Smooth muscle cell (in vitro differentiated cells): ENCODE data around the gene HLA-DOB. TPM values are rescaled to one million over a fixed set of nuclear protein-coding genes. Genes with fewer than 3 reads are reported as not detected.

Source experiments
- DNase-seq: peaks from one replicate; lab custom pipeline; 2025; ENCODE audit not compliant: unreplicated experiment; lab: John Stamatoyannopoulos, UW
- H2AFZ ChIP-seq: fragments of 200-600 bp; sonication (generic); 2 replicates; pipeline ENCODE4 v1.6.0; 2016; ENCODE audit warnings: antibody characterized with exemption, low read depth, mild to moderate bottlenecking
- H3F3A ChIP-seq: fragments of 200-600 bp; sonication (generic); 2 replicates; pipeline ENCODE4 v1.6.0; 2017; ENCODE audit warnings: antibody characterized with exemption, low read depth
- H3K27ac ChIP-seq: fragments of 200-600 bp; sonication (generic); 2 replicates; pipeline ENCODE4 v1.5.1; 2016; ENCODE audit warnings: low read depth, mild to moderate bottlenecking
- H3K27me3 ChIP-seq: fragments of 200-600 bp; sonication (generic); 2 replicates; pipeline ENCODE4 v1.6.1; 2016; ENCODE audit warnings: low read depth, mild to moderate bottlenecking
- H3K36me3 ChIP-seq: fragments of 200-600 bp; sonication (generic); 2 replicates; pipeline ENCODE4 v1.5.1; 2016; ENCODE audit warnings: low read depth
- H3K4me1 ChIP-seq: fragments of 200-600 bp; sonication (generic); 2 replicates; pipeline ENCODE4 v1.5.1; 2016; ENCODE audit warnings: low read depth
- H3K4me2 ChIP-seq: fragments of 200-600 bp; sonication (generic); 2 replicates; pipeline ENCODE4 v1.6.0; 2016; ENCODE audit warnings: mild to moderate bottlenecking
- H3K4me3 ChIP-seq: fragments of 200-600 bp; sonication (generic); 2 replicates; pipeline ENCODE4 v1.5.1; 2016; ENCODE audit warnings: mild to moderate bottlenecking
- H3K79me2 ChIP-seq: fragments of 200-600 bp; sonication (generic); 2 replicates; pipeline ENCODE4 v1.6.0; 2016; ENCODE audit warnings: low read depth, mild to moderate bottlenecking
- H3K9ac ChIP-seq: fragments of 200-600 bp; sonication (generic); 2 replicates; pipeline ENCODE4 v1.6.0; 2016; ENCODE audit warnings: low read depth
- H3K9me3 ChIP-seq: fragments of 200-600 bp; sonication (generic); replicated peaks from 2 replicates; pipeline ENCODE4 v1.5.1; 2016; ENCODE audit warnings: low read depth
- H4K20me1 ChIP-seq: fragments of 200-600 bp; sonication (generic); 2 replicates; pipeline ENCODE4 v1.6.0; 2016; ENCODE audit warnings: low read depth
- CTCF ChIP-seq: fragments of 200-600 bp; sonication (generic); IDR thresholded peaks from 2 replicates; pipeline ENCODE4 v1.5.1; 2017; ENCODE audit warnings: borderline replicate concordance, mild to moderate bottlenecking, antibody characterized with exemption; ENCODE audit not compliant: insufficient read depth, poor library complexity, severe bottlenecking
- WGBS: methylation state at CpG from one replicate; pipeline ENCODE4 v1.1.7; 2016; ENCODE audit warnings: low lambda C conversion rate; 5-methylcytosine and 5-hydroxymethylcytosine counted together
- polyA plus RNA-seq: library from polyadenylated mRNA; unstranded; fragments of >200 nt; fragmentation: Nextera tagmentation; extraction: Ambion mirVana; gene quantifications from 2 replicates; pipeline ENCODE4 v1.2.1, GENCODE V29; 2016
- total RNA-seq: library from RNA; depleted of rRNA; stranded (reverse); fragments of >200 nt; gene quantifications from 2 replicates; pipeline ENCODE4 v1.2.3, GENCODE V29; 2014

HLA-DOB gene
- total RNA-seq (0.09 and 1.4 TPM in 2 replicates), polyA plus RNA-seq (not detected in 2 replicates)

- H3K9ac ChIP-seq, result peak within 1 kb of the TSS; percentile 56
- H3K9me3 ChIP-seq, result no peaks in the 10 kb centered on the region
- peak within 1 kb of the TSS; percentile 86 for H3K27ac ChIP-seq
- peak within 1 kb of the TSS; percentile 3 for H3K4me2 ChIP-seq
- no peaks in the 10 kb centered on the region for H4K20me1 ChIP-seq
- no peak within 1 kb of the TSS for H3K4me3 ChIP-seq
- H3F3A ChIP-seq, result no peaks in the 10 kb centered on the region
- no peak for TF ChIP-seq CTCF
- 59% methylated on average over 3 of the region's 3 CpGs for WGBS
- H2AFZ ChIP-seq, result no peak within 1 kb of the TSS
- H3K4me1 ChIP-seq, result no peaks in the 10 kb centered on the region
- no peaks in the 10 kb centered on the region for H3K79me2 ChIP-seq
- H3K27me3 ChIP-seq, result peaks cover 9% of the 10 kb centered on the region
- no peak for DNase-seq
- no peaks in the 10 kb centered on the region for H3K36me3 ChIP-seq
Measured at GRCh38 chr6:32816746-32817204, at the start of gene HLA-DOB. Gene HLA-DOB, minus strand, starts transcription at chr6:32817002. Its CDS starts 51 bp downstream, at chr6:32816951.

- DNase-seq, result no peak
- no peak overlapping the region for H3K4me3 ChIP-seq
- H3K4me1 ChIP-seq, result peaks cover 2% of the 10 kb centered on the region
- no peaks in the 10 kb centered on the region for H3K36me3 ChIP-seq
- H3K27me3 ChIP-seq, result peaks cover 60% of the 10 kb centered on the region
- H3F3A ChIP-seq, result no peaks in the 10 kb centered on the region
- H3K9ac ChIP-seq, result no peak overlapping the region
- no peak overlapping the region for H3K27ac ChIP-seq
- TF ChIP-seq CTCF, result no peak
- H3K9me3 ChIP-seq, result no peaks in the 10 kb centered on the region
- H3K79me2 ChIP-seq, result no peaks in the 10 kb centered on the region
- H4K20me1 ChIP-seq, result no peaks in the 10 kb centered on the region
- no peak overlapping the region for H3K4me2 ChIP-seq
- 74% methylated on average over 10 of the region's 10 CpGs for whole genome bisulfite sequencing
- H2AFZ ChIP-seq, result no peak overlapping the region
Measured at GRCh38 chr6:32865724-32866443, 49.1 kb upstream of the HLA-DOB start.

- Histone ChIP-seq H3K79me2 (no peaks in the 10 kb centered on the region), H3K4me1 (peaks cover 2% of the 10 kb centered on the region), H3K27me3 (peaks cover 43% of the 10 kb centered on the region), H3K4me3 (no peak overlapping the region), H3K27ac (no peak overlapping the region), H3F3A (no peaks in the 10 kb centered on the region), H3K9ac (no peak overlapping the region), H3K9me3 (no peaks in the 10 kb centered on the region), H2AFZ (no peak overlapping the region), H3K36me3 (no peaks in the 10 kb centered on the region), H3K4me2 (no peak overlapping the region), H4K20me1 (no peaks in the 10 kb centered on the region)
- 89% methylated on average over 3 of the region's 3 CpGs for whole genome bisulfite sequencing
- TF ChIP-seq CTCF, result no peak
- no peak for DNase-seq
Measured at GRCh38 chr6:32862725-32863124, 45.9 kb upstream of the HLA-DOB start.

- Histone ChIP-seq H3K4me2 (no peak overlapping the region), H3K9ac (no peak overlapping the region), H3K4me3 (no peak overlapping the region), H3K27me3 (peaks cover 43% of the 10 kb centered on the region), H3K36me3 (no peaks in the 10 kb centered on the region), H3F3A (no peaks in the 10 kb centered on the region), H3K9me3 (no peaks in the 10 kb centered on the region), H3K4me1 (peaks cover 2% of the 10 kb centered on the region), H3K27ac (no peak overlapping the region), H4K20me1 (no peaks in the 10 kb centered on the region), H2AFZ (no peak overlapping the region), H3K79me2 (no peaks in the 10 kb centered on the region)
- WGBS, result 90% methylated on average over 1 of the region's 1 CpG
- TF ChIP-seq CTCF, result no peak
- DNase-seq, result no peak
Measured at GRCh38 chr6:32860674-32861073, 43.9 kb upstream of the HLA-DOB start.
